NCI-H146 treated with DMSO at 0.1 percent for 48 hours (cell line): ENCODE results near the gene CBY2.
A peak's percentile ranks its signal among the peaks of the same experiment; 100 is the strongest.

Source experiments
- DNase-seq: peaks from one replicate; lab custom pipeline; 2025; ENCODE audit not compliant: unreplicated experiment; lab: John Stamatoyannopoulos, UW

CBY2 gene

DNA sequence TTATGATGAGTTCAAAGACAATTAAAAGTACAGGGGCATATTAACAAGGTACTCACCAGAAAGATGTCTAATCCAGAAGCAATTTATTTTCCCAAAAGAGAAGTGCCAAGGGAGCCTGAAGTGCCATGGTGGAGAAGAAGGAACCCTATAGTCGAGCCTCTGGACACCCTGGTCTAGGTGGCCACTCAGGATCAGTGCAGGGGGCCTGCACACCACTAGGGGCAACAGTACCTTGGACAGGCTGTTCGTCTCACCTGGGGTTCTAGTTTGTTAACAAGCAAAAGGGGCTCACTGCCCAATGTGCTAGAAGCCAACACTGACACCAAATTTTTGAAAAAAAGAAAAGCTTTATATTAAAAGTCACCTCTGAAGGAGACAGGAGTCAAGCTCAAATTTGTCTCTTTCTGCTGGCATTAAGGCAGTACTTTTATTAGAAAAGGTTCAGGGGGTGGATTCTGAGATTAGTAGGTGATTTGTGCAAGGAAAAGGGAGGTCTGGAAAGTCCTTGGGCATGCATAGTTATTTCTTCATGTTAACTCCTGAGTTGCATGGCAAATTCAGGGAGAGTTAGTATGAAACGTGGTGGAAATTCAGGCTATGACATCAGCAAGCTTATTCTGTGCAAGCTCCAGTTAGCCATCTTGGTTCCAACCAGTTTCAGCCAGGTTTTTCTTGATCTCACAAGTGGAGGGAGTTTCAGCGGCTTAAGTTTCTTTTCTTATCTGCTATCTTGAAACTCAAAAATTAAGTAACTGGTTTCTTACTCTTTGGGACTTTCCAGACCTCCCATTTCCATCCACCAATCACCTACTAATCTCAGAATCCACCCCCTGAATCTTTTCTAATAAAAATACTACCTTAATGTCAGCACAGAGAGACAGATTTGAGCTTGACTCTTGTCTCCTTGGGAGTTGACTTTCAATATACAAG is 884 bp upstream of the CBY2 start:
- no peak for DNase-seq

DNA sequence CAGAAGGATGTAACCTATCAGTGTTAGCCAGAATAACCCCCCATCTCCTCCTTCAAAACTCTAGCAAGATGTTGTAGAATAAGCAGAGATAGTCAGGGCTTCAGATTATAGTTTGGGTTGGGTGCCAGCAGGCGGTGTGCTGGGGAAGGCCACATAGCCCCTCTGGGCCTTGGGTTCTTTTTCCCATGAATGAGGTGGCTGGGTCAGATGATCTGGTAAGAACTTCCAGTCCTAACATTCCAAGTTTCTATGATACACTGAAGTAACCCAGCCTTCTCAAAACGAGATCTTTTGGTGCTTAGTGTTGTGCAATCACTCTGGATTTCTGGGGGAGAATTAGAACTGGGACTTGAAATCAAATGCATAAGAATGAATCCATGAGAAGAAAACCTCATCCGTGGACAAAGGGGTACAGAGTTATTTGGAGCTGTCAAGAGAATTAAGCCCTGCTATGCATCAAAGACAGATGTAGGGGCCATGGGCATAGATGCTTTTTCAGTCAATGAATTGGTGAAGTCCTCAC is 810 bp downstream of the CBY2 start:
- DNase-seq: no peak

DNA sequence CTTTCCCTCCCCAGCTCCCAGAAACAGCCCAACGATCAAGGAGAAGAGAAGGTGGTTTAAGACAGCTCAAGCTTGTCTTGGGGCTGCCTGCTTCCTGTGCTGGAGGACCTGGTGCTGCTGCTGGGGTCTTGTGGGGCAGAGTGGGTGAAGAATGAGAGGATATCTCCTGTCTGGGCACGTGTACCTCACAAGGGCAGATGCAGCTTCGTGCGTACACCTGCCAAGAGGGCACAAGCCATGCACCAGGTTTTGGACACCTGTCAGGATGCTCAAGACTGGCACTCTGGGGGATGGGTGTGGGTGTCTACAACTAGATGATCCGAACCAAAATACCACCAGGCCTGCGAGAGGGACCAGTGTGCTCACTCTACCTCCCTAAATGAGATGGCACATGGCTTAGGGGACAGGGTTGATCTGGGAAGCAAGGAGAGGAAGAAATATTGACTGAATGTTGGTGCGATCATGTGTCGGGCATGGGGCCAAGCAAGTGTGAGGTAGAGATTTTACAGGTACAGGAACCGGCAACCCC is 2.2 kb downstream of the CBY2 start:
- DNase-seq: no peak

DNA sequence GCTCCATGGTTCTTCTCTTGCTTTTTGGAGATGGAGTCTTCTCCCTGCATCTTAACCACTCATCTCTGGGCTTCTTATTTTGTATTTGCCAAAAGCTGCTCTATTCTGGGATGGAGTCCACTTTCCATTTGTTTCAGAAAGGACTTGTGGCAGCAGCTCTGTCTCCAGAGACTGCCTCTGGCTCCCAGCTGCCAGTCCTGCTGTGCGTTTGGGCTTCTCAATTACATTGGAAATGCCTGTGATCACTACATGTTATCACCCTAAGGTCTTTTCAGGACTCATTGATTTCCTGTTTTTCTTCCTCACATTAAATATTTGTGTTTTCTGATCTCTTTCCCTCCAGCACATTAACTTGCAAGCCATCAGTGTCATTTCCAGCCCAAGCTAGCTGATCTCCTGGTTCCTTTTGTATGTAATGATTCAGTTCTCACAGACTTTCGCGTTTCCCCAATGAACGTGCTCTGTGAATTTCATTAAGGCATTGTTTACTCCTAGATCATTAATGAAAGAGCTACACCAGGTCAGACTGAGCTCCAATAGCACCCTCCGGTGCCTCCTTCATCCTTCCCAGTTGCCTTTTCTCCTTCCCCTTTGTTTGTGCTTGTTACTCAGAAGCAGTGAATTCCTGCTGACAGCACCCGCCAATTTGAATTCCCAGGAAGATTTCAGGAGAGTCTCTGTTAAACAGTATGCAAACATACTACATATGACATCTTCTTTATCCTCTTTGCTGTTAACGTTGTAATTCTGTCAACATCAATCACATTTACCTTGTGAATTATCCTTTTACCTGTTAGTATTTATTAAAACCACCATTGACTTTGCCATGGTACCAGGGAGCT is 3.0 kb downstream of the CBY2 start:
- DNase-seq: peak; percentile 25

GRCh38 chr13:45705918-45706317 is 3.8 kb downstream of the CBY2 start:
- no peak for DNase-seq

DNA sequence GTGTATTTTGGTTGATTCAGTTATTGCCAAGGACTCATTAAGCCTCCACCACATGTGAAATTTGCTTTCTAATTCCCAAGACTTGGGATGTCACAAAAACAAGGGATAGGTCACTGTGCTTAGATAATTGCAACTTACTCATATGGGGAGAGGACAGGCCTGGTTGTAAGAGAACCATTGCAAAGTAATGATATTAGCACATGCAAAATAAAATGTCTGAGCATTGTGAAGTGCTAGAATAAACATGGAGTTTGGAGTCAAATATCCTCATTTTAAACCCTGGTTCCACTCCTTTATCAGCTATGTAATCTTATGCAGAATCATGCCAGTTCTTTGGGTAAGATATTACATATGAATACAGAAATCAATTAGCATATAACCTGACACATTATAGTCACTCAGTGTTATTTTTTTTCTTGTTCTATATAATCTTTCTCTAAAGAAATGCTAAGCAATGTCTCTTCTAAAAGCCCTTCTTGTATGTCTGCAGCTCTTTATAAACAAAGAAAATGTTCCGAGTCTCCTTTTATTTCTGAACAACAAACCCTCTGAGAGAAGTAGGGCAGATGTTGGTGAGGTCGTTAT is 5.5 kb downstream of the CBY2 start:
- DNase-seq: no peak

- DNase-seq: no peak
Observed at GRCh38 chr13:45711951-45712350, 9.8 kb downstream of the CBY2 start.

GRCh38 chr13:45713106-45713690 is 11.1 kb downstream of the CBY2 start:
- DNase-seq: no peak

DNA sequence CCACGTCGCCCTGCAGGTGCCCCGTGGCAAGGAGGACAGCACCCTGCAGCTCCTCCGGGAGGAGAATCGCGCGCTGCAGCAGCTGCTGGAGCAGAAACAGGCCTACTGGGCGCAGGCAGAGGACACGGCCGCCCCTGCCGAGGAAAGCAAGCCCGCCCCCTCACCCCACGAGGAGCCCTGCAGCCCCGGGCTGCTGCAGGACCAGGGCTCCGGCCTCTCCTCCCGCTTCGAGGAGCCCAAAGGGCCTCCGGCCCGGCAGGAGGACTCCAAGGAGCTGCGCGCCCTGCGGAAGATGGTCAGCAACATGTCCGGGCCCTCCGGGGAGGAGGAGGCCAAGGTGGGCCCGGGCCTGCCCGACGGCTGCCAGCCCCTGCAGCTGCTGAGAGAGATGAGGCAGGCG is 11.6 kb downstream of the CBY2 start:
- DNase-seq: no peak

GRCh38 chr13:45714170-45714569 is 12.1 kb downstream of the CBY2 start:
- DNase-seq: no peak

DNA sequence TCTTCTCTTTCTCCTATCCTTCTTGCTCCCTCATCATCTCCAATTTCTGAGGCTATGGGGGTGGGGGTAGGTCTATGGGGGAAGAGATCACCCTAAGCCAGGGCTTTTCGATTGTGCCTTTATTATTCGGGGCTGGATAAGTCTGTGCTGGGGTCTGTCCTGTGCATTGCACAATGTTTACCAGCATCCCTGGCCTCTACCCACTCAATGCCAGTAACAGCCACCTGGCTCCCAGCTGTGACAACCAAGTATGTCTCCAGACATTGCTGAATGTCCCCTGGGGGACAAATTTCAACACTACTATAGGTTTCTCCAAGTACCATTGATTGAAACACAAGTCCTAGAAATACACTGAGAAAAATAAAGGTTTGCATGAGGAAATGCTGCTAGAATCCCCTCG is 13.2 kb downstream of the CBY2 start:
- DNase-seq: no peak

DNA sequence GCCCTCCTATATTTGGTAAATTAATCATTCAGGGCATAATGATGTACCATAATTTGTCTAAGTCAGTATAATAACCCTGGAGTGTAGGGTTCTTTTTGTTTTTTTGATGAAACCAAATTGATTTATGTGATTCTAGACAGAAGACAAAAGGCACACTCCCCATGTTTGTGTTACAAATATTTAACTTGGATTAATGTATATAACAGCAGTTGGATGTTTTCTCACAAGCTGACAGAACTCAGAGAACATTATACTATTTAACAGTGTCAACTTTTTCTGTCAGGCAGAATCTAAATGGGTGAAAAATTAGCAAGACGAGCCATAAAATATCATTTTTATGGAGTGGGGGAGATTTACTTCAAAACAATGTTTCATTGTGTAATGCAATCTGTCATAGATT is 15.2 kb downstream of the CBY2 start:
- no peak for DNase-seq

GRCh38 chr13:45718063-45718462 is 15.9 kb downstream of the CBY2 start:
- DNase-seq: peak; percentile 20

- no peak for DNase-seq
Observed at GRCh38 chr13:45718992-45719391, 16.9 kb downstream of the CBY2 start.

DNA sequence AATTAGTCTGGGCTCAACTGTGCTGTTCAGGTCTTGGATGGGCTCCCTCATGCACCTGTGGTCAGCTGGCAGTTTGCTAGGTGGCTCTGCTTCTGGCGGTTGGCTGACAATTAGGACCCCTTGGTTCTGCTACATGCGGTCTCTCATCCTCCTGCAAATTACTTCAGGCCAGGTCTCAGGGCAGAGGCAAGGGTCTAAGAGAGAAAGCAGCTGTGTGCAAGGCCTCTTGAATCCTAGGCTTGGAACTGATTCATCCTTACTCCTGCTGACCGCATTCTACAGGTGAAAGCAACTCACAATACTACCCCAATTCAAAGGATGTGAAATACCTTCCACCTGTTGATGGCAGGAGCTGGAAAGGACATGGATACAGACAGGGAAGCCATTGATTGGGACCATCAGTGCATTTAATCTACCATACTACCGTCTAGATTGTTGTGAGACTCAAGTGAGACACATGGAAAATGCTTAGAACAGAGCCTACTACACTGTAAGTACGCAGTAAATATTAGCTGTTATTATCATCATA is 19.1 kb downstream of the CBY2 start:
- no peak for DNase-seq

DNA sequence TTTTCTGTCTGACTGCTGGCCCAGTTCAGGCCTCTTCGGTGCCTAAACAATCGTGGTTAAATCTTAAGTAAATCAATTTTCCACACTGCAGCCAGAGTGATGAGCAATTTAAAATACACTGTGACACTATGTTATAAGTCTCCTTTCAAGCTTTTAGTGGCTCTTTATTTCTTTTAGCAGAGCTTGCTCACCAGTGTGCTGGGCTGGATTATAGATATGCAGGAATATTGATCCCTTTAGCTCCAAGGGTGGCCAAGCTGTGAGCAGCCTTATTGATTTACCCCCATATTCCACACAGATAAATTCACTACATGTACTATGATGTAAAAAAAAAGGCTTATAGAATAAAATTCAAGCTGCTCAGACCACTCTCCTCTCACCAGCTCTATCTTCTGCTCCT is 21.7 kb downstream of the CBY2 start:
- DNase-seq: no peak

DNA sequence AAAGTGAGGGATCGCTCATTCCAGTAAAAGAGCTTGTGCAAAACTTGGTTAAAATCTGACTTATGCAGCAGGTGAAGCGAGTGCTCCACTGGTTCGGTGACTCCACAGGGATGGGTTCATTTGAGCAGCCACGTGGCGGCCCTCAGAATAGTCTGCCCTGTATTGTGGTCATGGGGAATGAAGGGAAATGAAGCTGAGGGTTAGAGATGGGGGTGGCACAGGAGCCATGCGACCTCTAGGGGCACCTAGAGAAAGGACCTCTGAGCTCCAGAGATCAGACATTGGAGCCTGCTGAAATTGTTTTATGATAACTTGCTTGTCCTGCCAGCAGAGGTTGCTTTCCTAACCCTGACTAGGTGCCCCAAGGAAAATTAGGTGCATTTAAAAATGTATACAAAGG is 26.6 kb downstream of the CBY2 start:
- no peak for DNase-seq

GRCh38 chr13:45731455-45731854 is 29.3 kb downstream of the CBY2 start:
- DNase-seq: no peak

DNA sequence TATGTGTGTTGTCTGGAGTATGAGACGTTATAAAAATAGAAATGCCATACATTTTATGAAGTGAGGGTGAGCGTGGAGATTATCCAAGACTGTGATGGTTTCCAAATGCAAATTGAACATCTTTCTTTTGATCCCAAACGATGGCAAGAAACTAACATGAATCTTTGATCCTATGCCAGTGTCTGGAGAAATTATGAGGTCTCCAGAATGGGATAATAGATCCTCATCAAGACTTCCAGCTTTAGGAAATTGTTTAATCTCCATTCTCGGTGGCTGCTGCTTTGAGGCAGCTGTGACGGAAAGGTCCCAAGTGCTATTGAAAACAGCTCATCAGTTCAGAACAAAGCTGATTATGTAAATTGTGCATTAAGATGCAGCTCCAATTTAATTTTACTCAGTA is 30.8 kb downstream of the CBY2 start:
- DNase-seq: no peak

GRCh38 chr13:45733361-45733760 is 31.2 kb downstream of the CBY2 start:
- DNase-seq: no peak

GRCh38 chr13:45737571-45738017 is 35.5 kb downstream of the CBY2 start:
- no peak for DNase-seq
